AG10803 (cell line): ENCODE data around the gene CCDC141.

Experiments used
- DNase-seq: peaks from one replicate; pipeline ENCODE4 v3.0.0; 2010; ENCODE audit warnings: low read depth
- H3K4me3 ChIP-seq: 2 replicates; pipeline ENCODE4 v1.5.1; 2011; ENCODE audit warnings: mild to moderate bottlenecking, low read length, control low read depth
- TF ChIP-seq, protein P1 (sequence below): conservative IDR thresholded peaks from 2 replicates; pipeline ENCODE4 v1.5.1; 2011; ENCODE audit warnings: mild to moderate bottlenecking, low read length, control low read depth, inconsistent platforms

Gene CCDC141

DNA sequence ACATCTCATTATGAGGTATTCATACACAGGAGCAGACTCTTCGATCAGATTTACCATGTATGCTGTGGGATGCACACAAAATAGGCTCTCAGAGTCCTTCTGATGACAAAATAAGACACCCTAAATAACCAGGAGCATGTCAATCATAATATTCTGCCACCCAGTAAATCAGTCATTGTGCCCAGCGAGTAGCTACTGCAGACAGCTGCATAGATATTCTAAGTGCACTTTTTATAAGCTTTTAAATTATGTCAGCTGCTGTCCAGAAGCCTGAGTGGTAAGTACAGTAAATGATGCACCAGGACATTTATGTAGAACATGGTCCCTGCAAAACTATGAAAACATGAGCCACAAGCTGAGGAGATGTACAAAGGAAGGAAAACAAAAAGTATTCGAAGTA is 102.9 kb downstream of the CCDC141 start:
- no peak for DNase-seq
- H3K4me3 ChIP-seq = no peak overlapping the region
- TF ChIP-seq, protein P1, sequence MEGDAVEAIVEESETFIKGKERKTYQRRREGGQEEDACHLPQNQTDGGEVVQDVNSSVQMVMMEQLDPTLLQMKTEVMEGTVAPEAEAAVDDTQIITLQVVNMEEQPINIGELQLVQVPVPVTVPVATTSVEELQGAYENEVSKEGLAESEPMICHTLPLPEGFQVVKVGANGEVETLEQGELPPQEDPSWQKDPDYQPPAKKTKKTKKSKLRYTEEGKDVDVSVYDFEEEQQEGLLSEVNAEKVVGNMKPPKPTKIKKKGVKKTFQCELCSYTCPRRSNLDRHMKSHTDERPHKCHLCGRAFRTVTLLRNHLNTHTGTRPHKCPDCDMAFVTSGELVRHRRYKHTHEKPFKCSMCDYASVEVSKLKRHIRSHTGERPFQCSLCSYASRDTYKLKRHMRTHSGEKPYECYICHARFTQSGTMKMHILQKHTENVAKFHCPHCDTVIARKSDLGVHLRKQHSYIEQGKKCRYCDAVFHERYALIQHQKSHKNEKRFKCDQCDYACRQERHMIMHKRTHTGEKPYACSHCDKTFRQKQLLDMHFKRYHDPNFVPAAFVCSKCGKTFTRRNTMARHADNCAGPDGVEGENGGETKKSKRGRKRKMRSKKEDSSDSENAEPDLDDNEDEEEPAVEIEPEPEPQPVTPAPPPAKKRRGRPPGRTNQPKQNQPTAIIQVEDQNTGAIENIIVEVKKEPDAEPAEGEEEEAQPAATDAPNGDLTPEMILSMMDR = no peak

DNA sequence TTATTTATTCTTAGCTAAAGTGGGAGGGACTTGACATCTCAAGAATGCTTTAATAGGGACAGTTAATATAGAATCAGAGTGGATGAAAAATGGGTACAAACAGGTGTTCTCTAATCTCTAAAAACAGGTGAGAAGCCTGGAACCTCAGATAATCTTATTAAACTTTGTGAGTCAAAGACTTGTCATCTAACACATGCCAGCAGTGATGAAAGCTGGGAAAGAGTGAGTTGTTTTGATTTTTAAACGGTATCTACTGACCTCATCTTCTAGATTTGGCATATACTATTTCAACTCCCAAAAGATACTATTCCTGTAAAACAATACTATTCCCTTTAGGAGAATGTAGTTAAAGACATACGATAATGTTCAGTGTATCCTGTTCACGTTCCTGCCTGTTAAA is 103.4 kb downstream of the CCDC141 start:
- H3K4me3 ChIP-seq = no peak overlapping the region
- TF ChIP-seq, protein P1 = no peak
- no peak for DNase-seq

DNA sequence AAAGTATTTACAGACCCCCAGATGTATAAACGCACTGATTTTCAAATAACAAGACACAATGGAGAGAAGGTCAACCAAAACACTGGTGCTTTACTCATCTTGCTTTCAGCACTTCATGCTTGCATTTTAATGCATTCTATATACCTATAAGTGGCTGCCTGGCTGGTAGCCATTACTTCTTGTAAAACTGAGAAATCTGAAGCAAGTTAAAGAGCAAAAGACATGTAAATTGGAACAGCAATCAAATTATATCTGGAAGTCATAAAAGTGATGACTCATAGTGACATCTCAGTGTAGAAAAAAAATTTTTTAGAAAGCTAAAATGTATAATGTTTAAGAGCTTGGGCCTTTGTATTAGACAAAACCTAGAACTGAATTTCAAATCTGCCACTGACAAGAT is 106.2 kb downstream of the CCDC141 start:
- DNase-seq = no peak
- TF ChIP-seq, protein P1 = no peak
- H3K4me3 ChIP-seq = no peak overlapping the region

DNA sequence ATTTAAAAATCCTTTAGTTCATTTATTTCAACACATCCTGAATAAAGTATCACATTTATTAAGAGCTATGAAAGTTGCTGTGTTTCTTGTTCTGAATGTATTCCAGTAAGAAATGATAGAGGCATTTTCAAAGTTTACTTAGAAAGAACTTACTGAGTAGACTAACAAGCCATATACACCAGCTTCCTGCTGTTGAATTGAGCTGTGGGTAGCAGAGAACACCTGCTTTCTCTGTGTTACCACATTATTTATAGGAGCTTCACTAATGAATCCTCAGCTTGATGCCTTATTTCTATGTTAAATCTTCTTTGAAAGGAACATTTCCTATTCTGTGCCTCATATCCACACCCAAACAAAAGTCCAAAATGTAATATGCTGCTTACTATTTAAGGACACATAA is 115.4 kb downstream of the CCDC141 start:
- TF ChIP-seq, protein P1 = no peak
- no peak for DNase-seq

DNA sequence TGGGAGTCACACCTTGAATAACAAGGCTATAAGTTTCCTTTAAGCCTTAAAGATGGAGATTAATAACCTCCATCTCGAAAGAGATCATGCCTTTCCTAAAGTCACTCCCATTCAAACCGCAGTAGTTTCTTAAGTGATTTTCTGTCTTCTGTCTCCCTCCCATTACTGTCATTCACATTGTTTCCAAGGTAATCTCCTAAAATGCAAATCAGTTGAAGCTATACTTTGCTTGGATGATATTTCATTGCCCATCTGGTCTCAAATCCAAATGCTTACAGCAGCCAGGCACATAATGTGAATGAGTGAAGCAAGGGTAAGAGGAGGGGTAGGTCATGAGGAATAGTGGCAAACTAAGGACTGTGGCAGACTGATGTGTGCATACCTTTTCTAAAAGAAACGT is 116.4 kb downstream of the CCDC141 start:
- no peak overlapping the region for H3K4me3 ChIP-seq
- TF ChIP-seq, protein P1 = no peak
- no peak for DNase-seq

More for the DNA sequence above, 115.4 kb downstream of the CCDC141 start:
- H3K4me3 ChIP-seq = no peak overlapping the region

DNA sequence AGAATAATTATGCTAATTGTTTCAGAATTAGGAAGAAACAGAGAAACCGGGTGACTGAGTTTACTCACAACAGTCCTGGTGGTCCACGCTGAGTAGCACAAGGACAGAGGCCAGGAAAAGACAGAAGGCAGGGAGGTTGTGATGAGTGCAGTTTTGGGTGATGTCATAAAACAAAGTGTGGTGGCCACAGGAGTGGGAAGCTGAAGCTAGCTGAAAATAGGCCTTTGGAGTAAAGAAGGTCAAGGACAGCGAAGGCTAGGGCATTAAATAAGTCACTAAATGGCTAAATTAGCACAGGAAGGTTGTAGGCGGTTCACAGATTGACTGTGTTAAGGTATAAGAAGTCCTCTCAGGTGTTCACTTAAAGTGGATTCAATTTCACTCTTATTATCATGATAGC is 121.9 kb downstream of the CCDC141 start:
- TF ChIP-seq, protein P1 = no peak
- no peak for DNase-seq
- H3K4me3 ChIP-seq = no peak overlapping the region

DNA sequence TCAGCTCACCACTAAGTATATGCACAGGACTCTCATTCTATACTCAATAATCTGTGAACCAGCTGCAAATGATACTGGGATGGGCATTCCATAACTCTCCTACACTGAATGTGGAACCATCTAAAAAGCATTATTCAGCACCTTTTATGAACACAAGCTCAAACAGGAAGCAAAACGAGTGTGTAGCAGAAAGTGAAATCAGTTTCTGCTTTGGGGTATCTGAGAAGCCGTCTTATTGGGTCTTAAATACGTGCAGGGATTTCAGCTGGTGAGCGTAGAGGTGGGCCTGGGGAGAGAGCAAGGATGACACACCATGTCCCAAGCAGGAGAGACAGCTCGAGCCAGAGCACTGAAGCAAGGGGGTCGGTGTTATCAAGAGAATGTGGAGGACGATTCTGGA is 122.8 kb downstream of the CCDC141 start:
- no peak for DNase-seq
- no peak overlapping the region for H3K4me3 ChIP-seq
- TF ChIP-seq, protein P1 = no peak
